Measurements from ENCODE around the gene ZNF677. TPM values are rescaled to one million over a fixed set of nuclear protein-coding genes. Genes with fewer than 3 reads are reported as not detected.
"Not testable (repeated sequence)": the region's sequence is repeated elsewhere in the genome, so short reads cannot be mapped to it uniquely, and the experiment has no call there.

ZNF677 gene
- total and polyA plus RNA-seq, 5 experiments from 2014 or later, result 18.1 to 39.1 (median 31.2) TPM

DNA sequence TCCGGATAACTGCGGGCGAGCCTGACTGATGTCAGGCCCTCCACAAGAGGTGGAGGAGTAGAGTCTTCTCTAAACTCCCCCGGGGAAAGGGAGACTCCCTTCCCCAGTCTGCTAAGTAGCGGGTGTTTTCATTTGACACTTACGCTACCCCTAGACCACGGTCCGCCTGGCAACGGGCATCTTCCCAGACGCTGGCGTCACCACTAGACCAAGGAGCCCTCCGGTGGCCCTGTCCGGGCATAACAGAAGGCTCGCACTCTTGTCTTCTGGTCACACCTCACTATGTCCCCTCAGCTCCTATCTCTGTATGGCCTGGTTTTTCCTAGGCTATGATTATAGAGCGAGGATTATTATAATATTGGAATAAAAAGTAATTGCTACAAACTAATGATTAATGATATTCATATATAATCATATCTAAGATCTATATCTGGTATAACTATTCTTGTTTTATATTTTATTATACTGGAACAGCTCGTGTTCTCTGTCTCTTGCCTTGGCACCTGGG is 64.9 kb downstream of the ZNF677 start:
- H3K27ac Mint-ChIP-seq, result not testable (repeated sequence)
- peaks cover 14 to 30% (median 23%) of the 10 kb centered on the region in 4 donors for H3K4me1 Mint-ChIP-seq

More for the DNA sequence above, 64.9 kb downstream of the ZNF677 start:
- H3K4me3 Mint-ChIP-seq, ATAC-seq, DNase-seq, H3K27me3 Mint-ChIP-seq, POLR2A ChIA-PET: not testable (repeated sequence)
- peaks cover 13 to 41% (median 20%) of the 10 kb centered on the region in 3 donors for H3K36me3 Mint-ChIP-seq
- peaks cover 1 to 51% (median 30%) of the 10 kb centered on the region in 9 donors for H3K9me3 Mint-ChIP-seq

Other genes with a start within 250 kb of the ZNF677 start
- not detected for gene ERVV-1, start 241.0 kb downstream of the ZNF677 start, total RNA-seq
- gene ERVV-1, start 241.0 kb downstream of the ZNF677 start, polyA plus RNA-seq, result not detected
- not detected for gene ERVV-2, start 210.1 kb downstream of the ZNF677 start, total RNA-seq
- gene ERVV-2, start 210.1 kb downstream of the ZNF677 start, polyA plus RNA-seq, result not detected
- 10 to 100 TPM; 74.0 to 87.3 TPM for gene ZNF160, start 151.5 kb downstream of the ZNF677 start, total RNA-seq
- 10 to 100 TPM; 18.0 to 29.1 (median 19.1) TPM for gene ZNF160, start 151.5 kb downstream of the ZNF677 start, polyA plus RNA-seq
- 1 to 10 TPM; 5.1 to 5.3 TPM for gene ZNF415, start 122.0 kb downstream of the ZNF677 start, total RNA-seq
- 1 to 10 TPM in 2 of 3 donors, under 1 TPM in 1; 0.92 to 3.7 (median 2.6) TPM for gene ZNF415, start 122.0 kb downstream of the ZNF677 start, polyA plus RNA-seq
- gene ZNF347, start 95.8 kb downstream of the ZNF677 start, total RNA-seq, result 10 to 100 TPM; 26.0 to 27.1 TPM
- gene ZNF347, start 95.8 kb downstream of the ZNF677 start, polyA plus RNA-seq, result 1 to 10 TPM; 5.8 to 7.7 (median 7.4) TPM
- 10 to 100 TPM; 12.9 to 15.3 TPM for gene ZNF665, start 61.5 kb downstream of the ZNF677 start, total RNA-seq
- 10 to 100 TPM in 1 of 3 donors, 1 to 10 TPM in 2; 7.5 to 10.1 (median 8.3) TPM for gene ZNF665, start 61.5 kb downstream of the ZNF677 start, polyA plus RNA-seq
- under 1 TPM in 1 of 2 experiments, not detected in 1; 0.29 TPM for gene VN1R2, start 3.4 kb upstream of the ZNF677 start, total RNA-seq
- gene VN1R2, start 3.4 kb upstream of the ZNF677 start, polyA plus RNA-seq, result not detected
- not detected for gene VN1R4, start 12.8 kb upstream of the ZNF677 start, total RNA-seq
- gene VN1R4, start 12.8 kb upstream of the ZNF677 start, polyA plus RNA-seq, result not detected
- gene ZNF845, start 78.9 kb upstream of the ZNF677 start, total RNA-seq, result 10 to 100 TPM; 11.8 to 13.1 TPM
- gene ZNF845, start 78.9 kb upstream of the ZNF677 start, polyA plus RNA-seq, result 10 to 100 TPM in 1 of 3 donors, 1 to 10 TPM in 2; 3.2 to 11.7 (median 8.3) TPM
- 10 to 100 TPM; 36.3 to 37.7 TPM for gene ZNF525, start 110.8 kb upstream of the ZNF677 start, total RNA-seq
- gene ZNF525, start 110.8 kb upstream of the ZNF677 start, polyA plus RNA-seq, result 10 to 100 TPM in 1 of 3 donors, 1 to 10 TPM in 2; 9.4 to 17.1 (median 9.6) TPM
- gene ZNF765, start 140.3 kb upstream of the ZNF677 start, total RNA-seq, result 10 to 100 TPM; 17.2 to 18.4 TPM
- 1 to 10 TPM; 6.4 to 7.9 (median 7.0) TPM for gene ZNF765, start 140.3 kb upstream of the ZNF677 start, polyA plus RNA-seq
- gene ZNF761, start 177.1 kb upstream of the ZNF677 start, total RNA-seq, result 10 to 100 TPM; 17.9 to 19.1 TPM
- 10 to 100 TPM in 2 of 3 donors, 1 to 10 TPM in 1; 7.9 to 11.0 (median 10.1) TPM for gene ZNF761, start 177.1 kb upstream of the ZNF677 start, polyA plus RNA-seq
- gene ZNF813, start 212.9 kb upstream of the ZNF677 start, total RNA-seq, result 10 to 100 TPM in 1 of 2 experiments, 1 to 10 TPM in 1; 10.0 to 11.0 TPM
- 1 to 10 TPM; 4.8 to 6.9 (median 6.6) TPM for gene ZNF813, start 212.9 kb upstream of the ZNF677 start, polyA plus RNA-seq

Measured in naive thymus-derived CD8-positive, alpha-beta T cell (primary cell).